Calu3 (cell line): ENCODE data around the gene ARHGAP20. TPM values are rescaled to one million over a fixed set of nuclear protein-coding genes. Genes with fewer than 3 reads are reported as not detected.

Experiments used
- BruUV-seq: library from RNA; stranded (reverse); fragments of 400-500 nt; replicated peaks from 2 replicates; lab custom pipeline; 2021; lab: Mats Ljungman, UMichigan
- CTCF ChIA-PET: fragments of 300-600 bp; sonication (Branson Sonifier 250); formaldehyde crosslinking; loops from one replicate; lab custom pipeline; 2022; ENCODE audit warnings: antibody characterized with exemption; lab: Charles Lee
- DNase-seq: peaks from one replicate; pipeline ENCODE4 v3.0.0; 2022
- H3K27ac Mint-ChIP-seq: one replicate; pipeline ENCODE4 v1.8.0; 2022; ENCODE audit warnings: mixed read lengths; ENCODE audit not compliant: unreplicated experiment
- H3K27me3 Mint-ChIP-seq: one replicate; pipeline ENCODE4 v1.8.0; 2022; ENCODE audit warnings: mixed read lengths; ENCODE audit not compliant: unreplicated experiment
- H3K36me3 Mint-ChIP-seq: one replicate; pipeline ENCODE4 v1.8.0; 2022; ENCODE audit warnings: mild to moderate bottlenecking, moderate library complexity, mixed read lengths; ENCODE audit not compliant: insufficient read depth, unreplicated experiment
- H3K4me1 Mint-ChIP-seq: one replicate; pipeline ENCODE4 v1.8.0; 2022; ENCODE audit warnings: mild to moderate bottlenecking, low read depth, mixed read lengths; ENCODE audit not compliant: unreplicated experiment
- H3K4me3 Mint-ChIP-seq: one replicate; pipeline ENCODE4 v1.8.0; 2022; ENCODE audit warnings: mild to moderate bottlenecking, low read depth, moderate library complexity, mixed read lengths; ENCODE audit not compliant: unreplicated experiment
- H3K9me3 Mint-ChIP-seq: one replicate; pipeline ENCODE4 v1.8.0; 2022; ENCODE audit warnings: low read depth, mixed read lengths; ENCODE audit not compliant: unreplicated experiment
- intact Hi-C: fragments of 100-400 bp; cut with micrococcal nuclease; formaldehyde crosslinking; loops from one replicate; pipeline ENCODE4 v1.10.0; 2022; ENCODE audit not compliant: unreplicated experiment
- total RNA-seq: library from RNA; stranded (reverse); gene quantifications from 2 replicates; pipeline ENCODE4 v1.2.3, GENCODE V29; 2022
- TF ChIP-seq, protein P1 (sequence below): fragments of 200-600 bp; IDR thresholded peaks from one replicate; pipeline ENCODE4 v1.8.0; 2022; ENCODE audit warnings: antibody characterized with exemption; ENCODE audit not compliant: unreplicated experiment

ARHGAP20 gene
- total RNA-seq, 1 experiment from 2014 or later, result not detected

DNA sequence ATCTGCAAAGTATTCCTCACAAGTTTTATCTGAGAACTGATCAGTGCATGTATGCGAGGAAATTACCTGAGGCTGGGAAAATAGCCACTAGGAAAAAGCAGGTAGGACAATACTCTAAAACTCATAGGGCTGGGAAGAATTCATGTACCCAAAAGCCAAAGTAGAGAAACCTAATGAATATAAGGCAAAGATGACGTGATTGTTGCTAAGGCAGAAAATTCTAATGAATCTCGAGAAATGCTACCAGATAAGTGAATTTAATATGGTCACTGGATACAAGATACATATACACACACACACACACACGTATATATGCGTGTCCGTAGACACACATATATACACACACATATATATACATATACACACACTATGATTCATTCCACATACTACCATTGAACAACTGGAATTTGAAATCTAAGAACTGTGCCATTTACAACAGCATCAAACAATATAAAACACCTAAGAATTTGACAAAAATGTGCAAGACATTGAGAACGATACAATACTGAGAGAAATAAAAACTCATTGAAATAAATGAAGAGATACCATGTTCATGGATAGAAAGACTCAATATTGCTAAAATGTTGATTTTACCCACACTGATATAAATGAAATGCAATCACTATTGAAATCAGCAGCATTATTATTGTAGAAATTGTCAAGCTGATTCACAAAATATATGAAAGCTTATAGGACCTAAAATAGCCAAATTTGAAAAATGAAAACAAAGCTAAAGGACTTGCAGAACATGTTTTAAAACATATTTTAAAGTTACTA is 46.4 kb downstream of the ARHGAP20 start:
- H3K36me3 Mint-ChIP-seq, result no peaks in the 10 kb centered on the region
- no TSS peak for BruUV-seq
- no peaks in the 10 kb centered on the region for H3K9me3 Mint-ChIP-seq
- no peak overlapping the region for H3K4me3 Mint-ChIP-seq
- no peak for DNase-seq
- intact Hi-C loops, result no loop called here
- CTCF ChIA-PET, result no interaction called here
- TF ChIP-seq, protein P1, sequence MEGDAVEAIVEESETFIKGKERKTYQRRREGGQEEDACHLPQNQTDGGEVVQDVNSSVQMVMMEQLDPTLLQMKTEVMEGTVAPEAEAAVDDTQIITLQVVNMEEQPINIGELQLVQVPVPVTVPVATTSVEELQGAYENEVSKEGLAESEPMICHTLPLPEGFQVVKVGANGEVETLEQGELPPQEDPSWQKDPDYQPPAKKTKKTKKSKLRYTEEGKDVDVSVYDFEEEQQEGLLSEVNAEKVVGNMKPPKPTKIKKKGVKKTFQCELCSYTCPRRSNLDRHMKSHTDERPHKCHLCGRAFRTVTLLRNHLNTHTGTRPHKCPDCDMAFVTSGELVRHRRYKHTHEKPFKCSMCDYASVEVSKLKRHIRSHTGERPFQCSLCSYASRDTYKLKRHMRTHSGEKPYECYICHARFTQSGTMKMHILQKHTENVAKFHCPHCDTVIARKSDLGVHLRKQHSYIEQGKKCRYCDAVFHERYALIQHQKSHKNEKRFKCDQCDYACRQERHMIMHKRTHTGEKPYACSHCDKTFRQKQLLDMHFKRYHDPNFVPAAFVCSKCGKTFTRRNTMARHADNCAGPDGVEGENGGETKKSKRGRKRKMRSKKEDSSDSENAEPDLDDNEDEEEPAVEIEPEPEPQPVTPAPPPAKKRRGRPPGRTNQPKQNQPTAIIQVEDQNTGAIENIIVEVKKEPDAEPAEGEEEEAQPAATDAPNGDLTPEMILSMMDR, result no peak
- no peaks in the 10 kb centered on the region for H3K4me1 Mint-ChIP-seq
- H3K27me3 Mint-ChIP-seq, result no peaks in the 10 kb centered on the region
- H3K27ac Mint-ChIP-seq, result no peak overlapping the region

DNA sequence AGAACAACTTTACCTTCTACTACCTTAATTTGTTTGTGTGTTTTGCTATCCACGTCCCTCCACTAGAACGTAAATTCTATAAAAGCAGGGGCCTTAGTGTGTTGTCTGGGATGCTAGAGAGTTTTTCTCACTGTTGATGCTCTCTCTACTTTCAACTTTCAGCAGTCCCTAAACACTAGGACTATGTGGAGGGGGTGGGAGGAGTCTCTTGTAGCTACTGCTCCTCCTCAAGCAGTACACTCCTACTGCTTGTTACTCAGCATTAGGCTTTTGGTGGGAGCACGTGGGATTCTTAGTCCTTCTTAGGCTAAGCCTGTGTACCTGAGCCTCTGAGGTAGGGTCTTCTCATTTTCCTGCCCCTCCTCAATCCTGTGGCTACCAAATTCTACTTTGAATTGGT is 56.3 kb downstream of the ARHGAP20 start:
- H3K4me3 Mint-ChIP-seq, result no peak overlapping the region
- TF ChIP-seq, protein P1, result no peak
- intact Hi-C loops, result no loop called here
- no peaks in the 10 kb centered on the region for H3K36me3 Mint-ChIP-seq
- H3K27ac Mint-ChIP-seq, result no peak overlapping the region
- no TSS peak for BruUV-seq
- H3K9me3 Mint-ChIP-seq, result peaks cover 4% of the 10 kb centered on the region
- DNase-seq, result no peak
- peaks cover 14% of the 10 kb centered on the region for H3K27me3 Mint-ChIP-seq
- no peaks in the 10 kb centered on the region for H3K4me1 Mint-ChIP-seq
- CTCF ChIA-PET, result no interaction called here

DNA sequence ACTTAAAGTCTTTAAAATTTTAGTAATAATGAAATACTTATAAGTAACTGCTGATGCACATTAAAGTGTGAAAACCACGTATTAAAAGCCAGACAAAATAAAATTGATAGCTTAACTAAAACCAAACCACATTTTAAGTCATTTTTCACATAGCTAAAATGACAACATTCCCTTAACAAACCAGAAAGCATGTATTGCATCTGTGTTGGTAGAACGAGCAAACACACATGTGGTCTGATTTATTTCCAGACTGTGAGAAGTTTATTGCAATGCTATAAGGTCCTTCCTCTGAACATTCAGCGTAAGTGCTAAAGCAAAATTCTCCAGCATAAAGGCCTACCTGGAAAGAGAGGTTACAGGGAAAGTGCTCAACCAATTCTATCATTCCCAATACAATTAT is 57.8 kb downstream of the ARHGAP20 start:
- no TSS peak for BruUV-seq
- CTCF ChIA-PET, result no interaction called here
- Mint-ChIP-seq H3K27ac (no peak overlapping the region), H3K36me3 (no peaks in the 10 kb centered on the region), H3K4me3 (no peak overlapping the region), H3K9me3 (peaks cover 4% of the 10 kb centered on the region), H3K4me1 (no peaks in the 10 kb centered on the region), H3K27me3 (peaks cover 14% of the 10 kb centered on the region)
- TF ChIP-seq, protein P1, result no peak
- no peak for DNase-seq
- intact Hi-C loops, result no loop called here

DNA sequence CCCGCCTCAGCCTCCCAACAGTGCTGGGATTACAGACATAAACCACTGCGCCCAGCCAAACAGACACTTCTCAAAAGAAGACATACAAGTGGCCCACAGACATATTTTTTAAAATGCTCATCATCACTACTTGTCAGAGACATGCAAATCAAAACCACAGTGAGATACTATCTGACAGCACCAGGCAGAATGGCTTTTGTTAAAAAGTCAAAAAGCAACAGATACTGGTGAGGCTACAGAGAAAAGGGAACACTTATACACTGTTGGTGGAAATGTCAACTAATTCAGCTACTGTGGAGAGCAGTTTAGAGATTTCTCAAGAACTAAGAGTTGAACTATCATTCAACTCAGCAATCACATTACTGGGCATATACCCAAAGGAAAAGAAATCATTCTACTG is 67.0 kb downstream of the ARHGAP20 start:
- Mint-ChIP-seq H3K27me3 (no peaks in the 10 kb centered on the region), H3K4me1 (no peaks in the 10 kb centered on the region), H3K9me3 (no peaks in the 10 kb centered on the region), H3K27ac (no peak overlapping the region), H3K4me3 (no peak overlapping the region), H3K36me3 (no peaks in the 10 kb centered on the region)
- TF ChIP-seq, protein P1, result no peak
- intact Hi-C loops, result no loop called here
- no TSS peak for BruUV-seq
- CTCF ChIA-PET, result no interaction called here
- DNase-seq, result no peak
